NCI-H748 (cell line): ENCODE results near the gene INKA2.
"Not testable (repeated sequence)": the region's sequence is repeated elsewhere in the genome, so short reads cannot be mapped to it uniquely, and the experiment has no call there.

Experiments
- DNase-seq: peaks from one replicate; lab custom pipeline; 2025; ENCODE audit not compliant: unreplicated experiment; lab: John Stamatoyannopoulos, UW

The INKA2 gene

GRCh38 chr1:111750856-111751255 is 11.7 kb upstream of the INKA2 start:
- DNase-seq: no peak

- DNase-seq: no peak
Observed at GRCh38 chr1:111749628-111750027, 10.4 kb upstream of the INKA2 start.

DNA sequence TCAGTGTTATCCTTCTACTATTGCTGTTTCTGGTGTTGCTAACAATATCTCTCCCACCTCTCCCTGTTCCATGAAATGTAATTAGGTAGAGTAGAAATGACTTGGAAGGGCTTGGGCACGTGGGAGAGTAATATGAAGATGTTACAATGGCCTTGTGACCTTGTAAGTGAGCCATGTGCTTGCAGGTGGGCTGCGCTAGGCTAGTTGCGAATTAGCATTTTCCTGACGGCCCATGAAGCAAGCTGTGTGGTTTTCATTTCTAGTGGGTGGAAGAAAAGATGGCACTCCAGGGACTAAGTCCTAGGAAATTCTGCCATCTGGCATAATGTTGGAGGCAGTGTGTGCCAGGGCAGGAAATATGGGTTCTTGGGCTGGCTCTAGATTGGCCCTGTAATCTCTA is 8.8 kb upstream of the INKA2 start:
- no peak for DNase-seq

DNA sequence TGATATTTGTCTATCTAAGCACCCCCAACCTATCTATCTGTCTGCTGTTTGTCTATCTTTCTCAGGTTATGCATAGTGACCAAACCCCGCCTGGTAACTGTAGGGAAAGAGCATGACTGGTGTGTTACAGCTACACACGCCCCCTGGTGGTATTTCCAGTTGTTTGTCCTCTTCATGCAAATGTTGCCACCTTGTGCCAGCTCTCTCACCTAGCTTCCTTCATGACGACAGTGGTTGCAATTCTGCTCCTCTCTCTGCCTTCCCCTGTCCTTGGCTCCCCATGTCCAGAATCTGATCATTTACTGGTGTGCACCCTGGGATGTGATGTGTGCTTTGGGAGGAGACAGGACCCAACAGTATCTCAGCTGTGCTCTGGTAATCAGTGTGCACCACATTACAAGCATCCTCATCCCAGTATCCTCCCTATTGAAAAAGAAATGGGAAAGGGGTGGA is 8.1 kb upstream of the INKA2 start:
- peak; percentile 73 for DNase-seq

- DNase-seq: no peak
Observed at GRCh38 chr1:111746614-111746999, 7.4 kb upstream of the INKA2 start.

GRCh38 chr1:111745675-111746613 is 6.7 kb upstream of the INKA2 start:
- DNase-seq: peak; percentile 15

DNA sequence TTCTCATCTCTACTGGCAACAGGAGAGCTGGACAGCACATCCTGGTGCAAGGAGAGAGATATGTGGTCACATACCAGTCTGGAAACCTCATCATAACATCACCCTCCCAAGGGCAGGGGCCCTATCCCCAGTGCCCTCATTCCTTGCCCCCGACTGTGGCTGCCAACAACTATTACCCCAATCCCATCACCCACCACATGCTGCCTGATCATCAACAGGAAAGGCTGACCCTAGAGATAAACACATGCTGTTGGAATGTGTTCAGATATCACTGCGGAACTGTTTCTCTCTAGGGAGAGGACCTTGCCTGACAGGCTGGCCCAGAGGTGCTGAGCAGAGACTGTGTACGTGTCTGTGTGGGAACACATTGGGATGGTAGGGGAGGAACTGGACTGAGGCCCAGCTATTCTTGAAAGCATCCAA is 4.5 kb upstream of the INKA2 start:
- DNase-seq: no peak

- DNase-seq: no peak
Observed at GRCh38 chr1:111742938-111743549, 3.8 kb upstream of the INKA2 start.

DNA sequence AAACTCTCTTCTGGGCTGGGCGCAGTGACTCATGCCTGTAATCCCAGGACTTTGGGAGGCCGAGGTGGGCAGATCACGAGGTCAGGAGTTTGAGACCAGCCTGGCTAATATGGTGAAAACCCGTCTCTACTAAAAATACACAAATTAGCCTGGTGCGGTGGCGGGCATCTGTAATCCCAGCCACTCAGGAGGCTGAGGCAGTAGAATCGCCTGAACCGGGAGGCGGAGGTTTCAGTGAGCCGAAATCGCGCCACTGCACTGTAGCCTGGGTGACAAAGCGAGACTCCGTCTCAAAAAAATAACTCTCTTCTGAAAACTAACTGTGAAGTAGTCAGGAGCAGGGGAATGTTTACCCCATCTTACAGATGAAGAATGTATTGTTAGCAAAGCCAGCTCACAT is 3.1 kb upstream of the INKA2 start:
- DNase-seq: not testable (repeated sequence)

- peak; percentile 91 for DNase-seq
Observed at GRCh38 chr1:111739925-111740765, 950 bp upstream of the INKA2 start.

- peak; percentile 91 for DNase-seq
Observed at GRCh38 chr1:111738436-111739193, 580 bp downstream of the INKA2 start.

GRCh38 chr1:111738133-111738435 is 1.1 kb downstream of the INKA2 start:
- no peak for DNase-seq

- no peak for DNase-seq
Observed at GRCh38 chr1:111737216-111738132, 1.7 kb downstream of the INKA2 start.

- no peak for DNase-seq
Observed at GRCh38 chr1:111736548-111737215, 2.5 kb downstream of the INKA2 start.

DNA sequence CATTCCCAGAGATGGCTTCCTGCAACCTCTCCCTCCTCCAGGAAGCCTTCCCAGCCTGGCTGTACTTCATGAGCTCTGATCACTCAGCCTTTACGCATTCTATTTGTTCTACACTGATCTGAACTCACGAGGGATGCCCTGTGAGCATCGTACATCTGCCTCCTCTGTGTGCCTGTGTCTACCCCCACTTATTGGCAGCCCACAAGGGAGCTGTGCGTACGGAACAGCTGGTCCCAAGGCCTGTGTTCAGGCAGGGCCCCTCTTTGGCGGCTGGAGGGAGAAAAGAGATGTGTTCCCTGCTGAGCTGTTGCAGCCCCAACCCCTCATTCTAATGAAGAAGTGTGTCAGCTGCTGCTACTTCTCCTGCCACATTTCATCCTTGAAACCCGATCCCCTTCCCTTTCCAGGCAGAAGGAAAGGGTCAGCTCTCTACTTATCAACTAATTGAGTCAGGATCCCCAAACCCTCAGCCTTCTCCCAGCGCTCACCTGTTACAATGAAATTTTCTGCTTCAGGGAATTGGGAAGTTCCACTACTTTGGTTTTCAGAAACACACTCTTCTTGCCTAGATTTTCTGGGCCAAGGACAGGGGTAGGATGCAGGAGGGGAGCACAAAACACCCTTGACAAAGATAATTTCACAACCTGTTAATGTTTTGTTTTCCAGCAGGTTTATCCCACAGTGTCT is 3.2 kb downstream of the INKA2 start:
- peak; percentile 44 for DNase-seq

GRCh38 chr1:111735321-111735720 is 3.9 kb downstream of the INKA2 start:
- DNase-seq: no peak

- no peak for DNase-seq
Observed at GRCh38 chr1:111734856-111735255, 4.3 kb downstream of the INKA2 start.

DNA sequence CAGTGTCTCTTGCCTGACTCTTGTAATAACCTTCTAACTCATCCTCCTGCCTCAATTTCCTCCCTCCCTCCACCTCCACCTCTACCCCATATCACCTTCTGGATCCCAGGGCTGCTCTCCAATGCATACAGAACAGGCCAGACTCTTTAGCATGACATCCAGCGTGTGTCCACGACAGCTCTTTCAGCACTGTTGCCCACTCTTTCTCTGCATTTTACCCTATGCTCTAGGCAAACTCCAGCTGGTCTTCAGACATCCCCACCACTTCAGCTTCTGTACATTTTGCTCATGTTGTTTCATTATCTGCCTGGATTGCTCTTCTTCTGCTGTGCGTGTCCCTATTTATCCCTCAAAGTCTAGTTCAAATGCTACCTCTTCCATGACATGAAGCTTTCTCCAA is 4.8 kb downstream of the INKA2 start:
- DNase-seq: no peak

DNA sequence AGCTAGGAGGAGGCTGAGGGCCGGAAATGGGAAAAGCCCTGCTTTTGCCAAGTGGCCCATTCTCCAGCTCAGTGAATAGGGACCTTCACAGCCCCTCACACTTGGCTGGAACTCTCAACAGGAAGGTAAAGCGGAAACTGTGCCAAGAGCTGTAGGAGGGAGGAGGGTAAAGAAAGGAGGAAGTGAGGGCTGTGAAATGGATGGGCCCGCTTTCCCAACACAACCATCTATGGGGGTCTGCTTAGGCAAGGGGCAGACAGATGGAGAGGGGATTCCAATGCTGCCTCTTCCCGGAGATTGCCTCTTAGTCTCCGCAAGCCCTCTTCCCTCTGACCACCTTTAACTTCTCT is 5.2 kb downstream of the INKA2 start:
- DNase-seq: no peak
